Subcutaneous adipose tissue (tissue), 4 donors: ENCODE data around the gene MAML3. TPM values are rescaled to one million over a fixed set of nuclear protein-coding genes. Genes with fewer than 3 reads are reported as not detected.

ENCODE experiments used
- CTCF ChIP-seq: fragments of 450-650 bp; IDR thresholded peaks from one replicate; pipeline ENCODE4 v1.5.1; 2016; ENCODE audit warnings: low read depth, mild to moderate bottlenecking, control low read depth, antibody characterized with exemption, moderate library complexity
- total RNA-seq, 4 donors: library from RNA; depleted of rRNA; stranded (reverse); fragments of >200 nt; gene quantifications; one replicate each; pipeline ENCODE4 v1.1.0, GENCODE V29; 2016

Gene MAML3
- total RNA-seq, 4 donors from 2014 or later: 3.5 to 11.1 (median 9.1) TPM

GRCh38 chr4:139828966-139829664, 324.9 kb downstream of the MAML3 start:
- no peak for TF ChIP-seq CTCF

GRCh38 chr4:139826426-139826825, 327.6 kb downstream of the MAML3 start:
- TF ChIP-seq CTCF: no peak

- no peak for TF ChIP-seq CTCF
Measured at GRCh38 chr4:139825523-139826014, 328.4 kb downstream of the MAML3 start.

GRCh38 chr4:139824882-139825522, 329.0 kb downstream of the MAML3 start:
- TF ChIP-seq CTCF: no peak

GRCh38 chr4:139823746-139824145, 330.2 kb downstream of the MAML3 start:
- TF ChIP-seq CTCF: no peak

- TF ChIP-seq CTCF: no peak
Measured at GRCh38 chr4:139823345-139823744, 330.6 kb downstream of the MAML3 start.

- no peak for TF ChIP-seq CTCF
Measured at GRCh38 chr4:139822391-139822790, 331.6 kb downstream of the MAML3 start.
